ENCODE measurements around the gene GJB3.

GJB3 gene

GRCh38 chr1:34833711-34834110 is 52.7 kb downstream of the GJB3 start:
- H3K27me3 ChIP-seq (ENCODE audit: control insufficient read depth, low read length), result no peaks in the 10 kb centered on the region
- no peaks in the 10 kb centered on the region for H3K79me2 ChIP-seq (ENCODE audit: control insufficient read depth, low read length)
- no peaks in the 10 kb centered on the region for H3K9me3 ChIP-seq (ENCODE audit: control insufficient read depth, insufficient read depth, low read length)
- no peak for TF ChIP-seq CTCF (IDR thresholded peaks at IDR 0.05; ENCODE audit: low read depth, low read length, poor library complexity, severe bottlenecking)
- no peak for TF ChIP-seq EZH2phosphoT487 (IDR thresholded peaks at IDR 0.05; ENCODE audit: borderline replicate concordance, low read length)
- H3K4me3 ChIP-seq (ENCODE audit: low read length), result no peak overlapping the region
- no peaks in the 10 kb centered on the region for H3F3A ChIP-seq (ENCODE audit: control insufficient read depth, insufficient read depth)
- no peaks in the 10 kb centered on the region for H4K20me1 ChIP-seq (ENCODE audit: control insufficient read depth, insufficient read depth, low read depth, low read length)
- no peaks in the 10 kb centered on the region for H3K36me3 ChIP-seq (ENCODE audit: control insufficient read depth, low read length)
- no peak overlapping the region for H3K4me2 ChIP-seq (ENCODE audit: low read length)
- H3K27ac ChIP-seq (ENCODE audit: low read depth, low read length), result no peak overlapping the region
- no peaks in the 10 kb centered on the region for H3K9me2 ChIP-seq (replicated peaks; ENCODE audit: control insufficient read depth, low read length)
- no peaks in the 10 kb centered on the region for H3K4me1 ChIP-seq (ENCODE audit: control insufficient read depth, low read length)
